HG02763 (cell line): Measurements from ENCODE around the gene EFNA2.
"Not testable (repeated sequence)": the region's sequence is repeated elsewhere in the genome, so short reads cannot be mapped to it uniquely, and the experiment has no call there.

Experiments
- ATAC-seq: cut with Tn5 transposase; IDR thresholded peaks from one replicate; pipeline ENCODE4 v1.9.1; 2021; ENCODE audit warnings: mild to moderate bottlenecking, moderate library complexity; ENCODE audit not compliant: unreplicated experiment

EFNA2 gene

DNA sequence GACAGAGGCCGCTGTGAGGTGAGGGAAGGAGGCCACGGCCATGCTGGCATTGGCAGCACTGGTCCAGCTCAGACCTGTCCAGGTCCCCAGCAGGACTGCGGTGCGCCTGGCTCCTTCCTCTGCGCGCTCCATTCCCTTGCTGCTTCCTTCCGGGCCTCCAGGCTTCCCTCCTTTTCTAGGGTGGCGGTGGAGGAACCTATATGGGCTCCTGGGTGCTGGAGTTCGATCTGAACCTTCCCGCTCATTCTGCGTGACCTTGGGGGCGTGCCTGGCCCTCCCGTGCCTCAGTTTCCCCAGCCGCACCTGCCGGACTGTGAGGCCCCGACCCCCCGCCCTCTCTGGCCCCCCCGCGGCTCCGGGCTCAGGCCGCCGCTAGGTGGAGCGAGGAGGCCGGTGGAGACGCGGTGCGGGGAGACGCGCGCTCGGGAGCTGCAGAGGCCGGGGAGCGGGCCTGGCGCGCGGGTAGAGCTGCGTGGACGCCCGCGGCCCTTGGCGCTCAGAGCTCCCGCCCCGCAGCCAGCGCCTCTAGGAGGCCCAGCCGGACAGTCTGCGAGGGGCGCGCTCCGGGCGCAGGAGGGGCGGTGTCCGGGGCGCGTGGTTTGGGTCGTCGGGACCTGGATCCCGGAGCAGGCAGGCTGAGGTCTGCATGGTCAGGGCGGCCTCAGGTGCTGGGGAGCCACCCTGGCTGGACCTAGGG lies 29.9 kb downstream of the EFNA2 start:
- no peak for ATAC-seq

DNA sequence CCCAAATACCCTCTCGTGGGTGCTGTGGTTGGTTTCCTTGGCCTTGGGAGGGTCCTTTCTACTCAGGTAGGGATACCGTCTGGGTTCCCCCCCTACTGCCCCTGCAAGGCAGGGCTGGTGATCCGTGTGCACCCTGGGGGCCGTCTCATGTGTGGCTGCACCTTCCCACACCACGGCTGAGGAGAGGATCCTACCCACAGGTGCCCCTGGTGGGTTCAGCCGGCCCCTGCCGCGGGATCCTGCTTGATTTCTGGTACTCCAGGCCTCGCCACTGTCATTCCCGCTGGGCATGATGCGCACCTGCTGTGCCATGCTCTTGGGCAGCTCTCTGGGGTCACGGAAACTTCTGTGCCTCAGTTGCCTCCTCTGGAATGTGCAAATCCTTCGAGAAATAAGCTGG lies 30.8 kb downstream of the EFNA2 start:
- no peak for ATAC-seq

DNA sequence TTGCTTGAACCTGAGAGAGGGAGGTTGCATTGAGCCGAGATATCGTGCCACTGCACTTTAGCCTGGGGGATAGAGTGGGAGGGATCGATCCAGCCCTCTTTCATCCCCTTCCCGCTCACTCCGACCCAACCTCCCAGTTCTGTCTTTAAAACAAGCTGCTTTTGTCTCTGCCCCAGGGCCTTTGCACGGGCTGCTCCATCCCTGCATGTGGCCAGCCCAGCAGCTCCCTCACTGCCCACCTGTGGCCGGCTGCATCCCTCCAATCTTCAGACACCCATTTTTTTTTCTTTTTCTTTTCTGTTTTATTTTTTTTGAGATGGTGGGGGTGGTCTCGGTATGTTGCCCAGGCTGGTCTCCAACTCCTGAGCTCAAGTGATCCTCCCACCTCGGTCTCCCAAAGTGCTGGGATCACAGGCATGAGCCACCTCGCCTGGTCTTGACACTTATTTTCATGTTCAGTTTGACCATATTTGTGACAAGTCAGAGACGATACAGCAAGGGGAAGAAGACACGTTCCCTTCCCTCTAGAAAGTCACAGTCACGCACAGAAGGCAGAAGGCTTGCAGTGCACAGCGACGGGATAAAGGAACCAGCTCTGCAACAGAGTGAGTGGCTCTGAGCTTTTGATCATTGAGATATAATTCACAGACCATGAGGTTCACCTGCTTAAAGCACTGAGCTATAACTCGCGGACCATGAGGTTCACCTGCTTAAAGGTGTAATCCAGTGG lies 31.8 kb downstream of the EFNA2 start:
- ATAC-seq = no peak

DNA sequence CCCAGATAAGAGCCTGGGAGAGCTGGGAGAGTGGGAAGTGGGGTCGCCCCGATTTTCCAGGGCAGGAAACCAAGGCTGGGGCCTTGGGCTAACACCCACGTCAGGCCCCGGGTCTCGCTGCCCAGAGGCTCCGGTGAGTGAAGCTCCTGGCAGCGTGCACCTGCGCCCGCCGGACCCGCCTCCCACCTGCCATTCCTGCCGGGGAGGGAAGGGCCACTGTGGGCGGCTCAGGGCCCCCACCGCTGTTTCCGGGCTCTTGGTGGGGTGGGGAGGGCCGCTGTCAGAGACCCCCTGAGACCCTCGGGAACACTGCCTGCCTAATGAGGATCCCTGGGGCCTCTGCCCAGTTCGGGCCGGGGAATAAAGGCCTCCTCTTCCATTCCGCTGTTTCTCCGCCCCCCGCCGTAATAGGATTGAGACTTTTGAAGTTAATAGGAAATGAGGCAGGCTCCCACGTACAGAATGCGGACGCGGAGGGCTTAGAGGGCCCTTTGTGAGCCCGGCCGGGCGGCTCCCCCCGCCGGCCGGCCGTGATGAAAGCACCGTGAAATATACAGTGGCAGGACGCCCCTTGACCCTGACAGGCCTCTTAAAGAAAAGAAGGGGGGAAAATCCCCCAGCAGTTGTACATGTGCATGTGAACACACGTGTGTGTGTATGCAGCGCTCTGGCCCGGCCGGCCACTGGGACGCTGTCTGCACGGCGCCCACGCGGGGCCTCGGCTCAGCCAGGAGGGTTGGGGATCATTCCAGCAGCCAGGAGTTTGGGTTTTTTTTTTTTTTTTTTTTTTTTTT lies 33.2 kb downstream of the EFNA2 start:
- no peak for ATAC-seq

DNA sequence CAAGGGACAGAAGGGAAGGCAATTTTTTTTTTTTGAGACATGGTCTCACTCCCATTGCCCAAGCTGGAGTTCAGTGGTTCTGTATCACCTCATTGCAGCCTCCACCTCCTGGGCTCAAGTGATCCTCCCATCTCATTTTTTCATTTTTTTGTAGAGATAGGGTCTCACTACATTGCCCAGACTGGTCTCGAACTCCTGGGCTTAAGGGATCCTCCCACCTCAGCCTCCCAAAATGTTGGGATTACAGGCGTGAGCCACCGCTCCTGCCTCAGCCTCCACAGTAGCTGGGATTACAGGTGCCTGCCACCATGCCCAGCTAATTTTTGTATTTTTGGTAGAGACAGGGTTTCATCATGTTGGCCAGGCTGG lies 34.6 kb downstream of the EFNA2 start:
- not testable (repeated sequence) for ATAC-seq

DNA sequence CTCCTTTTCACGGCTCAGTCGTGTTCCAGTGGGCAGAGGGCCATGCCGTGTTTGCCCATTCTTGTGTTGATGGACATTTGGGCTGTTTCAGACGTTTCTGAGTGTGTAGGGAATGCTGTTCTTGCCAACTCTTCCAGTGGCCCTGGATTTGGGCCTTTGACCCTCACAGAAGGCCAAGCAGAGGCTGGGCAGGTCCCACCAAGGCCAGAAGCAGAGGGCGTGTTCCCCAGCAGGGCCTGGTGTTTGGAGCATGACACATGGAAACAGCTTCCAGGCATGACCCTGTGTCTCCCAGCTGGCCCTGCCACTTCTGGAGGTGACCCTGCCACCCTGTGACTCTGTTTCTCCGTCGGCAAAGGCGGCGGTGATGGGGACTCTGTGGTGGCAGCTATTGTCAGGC lies 35.9 kb downstream of the EFNA2 start:
- no peak for ATAC-seq

DNA sequence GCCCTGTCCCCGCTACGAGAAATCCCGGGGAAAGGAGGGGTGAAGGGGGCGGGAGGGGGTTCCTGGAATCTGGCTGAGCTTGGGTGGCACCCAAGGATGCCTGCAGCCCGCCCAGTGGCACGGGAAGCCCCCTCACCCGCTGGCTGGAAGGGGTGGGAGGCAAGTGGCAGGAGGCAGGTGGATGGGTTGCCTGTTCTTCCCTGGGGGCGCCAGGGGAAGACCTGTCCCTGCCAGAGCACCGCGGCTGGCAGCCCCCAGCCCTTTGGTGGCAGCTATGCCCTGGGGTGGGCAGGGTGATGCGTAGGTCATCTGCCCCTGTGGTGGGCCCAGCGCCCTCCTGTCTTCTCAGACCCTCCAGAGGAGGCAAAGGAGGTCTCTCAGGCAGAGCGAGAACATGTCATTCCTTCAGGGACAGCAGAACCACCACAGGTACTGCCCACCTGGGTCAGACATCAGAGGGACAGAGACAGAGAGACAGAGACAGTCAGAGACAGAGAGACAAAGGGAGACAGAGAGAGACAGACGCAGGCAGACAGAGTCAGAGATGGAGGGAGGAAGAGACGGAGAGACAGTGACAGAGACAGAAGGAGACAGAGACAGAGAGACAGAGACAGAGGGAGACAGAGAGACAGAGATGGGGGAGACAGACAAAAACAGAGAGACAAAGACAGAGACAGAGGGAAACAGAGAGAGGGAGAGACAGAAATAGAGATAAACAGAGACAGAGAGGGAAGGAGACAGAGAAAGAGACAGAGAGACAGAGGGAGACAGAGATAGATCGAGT lies 36.7 kb downstream of the EFNA2 start:
- ATAC-seq = no peak

DNA sequence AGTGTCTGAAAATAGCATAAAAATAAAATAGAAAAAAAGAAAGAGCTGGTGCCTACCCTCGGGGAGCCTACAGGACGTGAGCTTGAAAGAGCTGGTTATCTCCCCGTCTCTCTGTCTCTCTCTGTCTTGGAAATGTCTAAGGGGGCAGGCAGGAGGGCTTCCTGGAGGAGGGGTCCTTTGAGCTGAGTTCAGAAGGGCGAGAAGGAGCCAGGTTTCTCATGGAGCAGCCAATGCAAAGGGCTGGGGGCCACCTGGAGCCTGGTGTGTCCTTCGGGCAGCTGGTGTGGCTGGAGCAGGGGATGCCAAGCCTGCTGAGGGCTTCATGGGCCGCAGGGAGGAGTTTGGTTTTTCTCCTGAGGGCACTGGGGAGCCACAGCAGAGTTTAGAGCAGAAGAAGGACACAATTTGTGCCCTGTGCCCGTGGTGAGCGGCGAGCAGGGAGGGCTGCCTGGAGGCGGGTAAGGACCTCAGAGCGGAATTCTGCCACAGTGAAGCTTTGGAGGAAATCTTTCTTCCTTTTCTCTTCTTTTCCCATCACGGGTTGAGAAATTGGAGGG lies 38.7 kb downstream of the EFNA2 start:
- ATAC-seq = no peak

DNA sequence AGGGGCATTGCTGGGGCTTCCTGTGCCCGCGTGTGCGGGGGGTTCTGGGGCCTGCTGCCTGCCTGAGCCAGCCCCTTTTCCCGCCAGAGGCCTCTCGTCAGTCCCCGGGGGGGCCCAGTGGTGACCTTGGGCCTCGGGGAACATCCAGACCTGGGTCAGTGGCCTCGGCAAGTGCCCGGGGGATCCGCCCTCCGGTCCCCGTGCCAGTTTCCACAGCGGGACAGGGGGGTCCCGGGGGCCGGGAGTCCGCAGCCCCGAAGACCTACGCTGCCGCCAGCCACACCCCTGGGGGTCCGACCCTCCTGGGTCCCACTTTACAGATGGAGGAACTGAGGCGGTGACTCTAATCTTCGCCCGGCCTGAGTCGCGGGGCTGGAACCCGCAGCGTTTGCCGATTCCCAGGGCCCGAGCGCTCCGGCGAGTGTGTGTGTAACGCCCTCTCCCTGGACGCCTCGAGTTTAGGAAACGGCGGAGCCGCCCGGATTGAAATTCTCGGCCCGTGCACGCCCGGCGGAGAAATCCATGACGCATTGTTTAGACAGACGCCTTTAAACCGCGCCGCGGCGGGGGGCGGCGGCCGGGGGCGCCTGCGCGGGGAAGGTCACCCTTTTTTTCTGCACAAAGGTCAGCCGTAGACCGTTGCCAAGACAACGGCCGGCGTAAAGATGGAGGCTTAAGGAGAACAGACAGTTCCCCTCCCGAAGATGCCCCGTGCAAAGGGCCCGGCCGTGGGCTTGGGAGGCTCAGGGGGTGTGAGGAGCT lies 39.3 kb downstream of the EFNA2 start:
- ATAC-seq = no peak

DNA sequence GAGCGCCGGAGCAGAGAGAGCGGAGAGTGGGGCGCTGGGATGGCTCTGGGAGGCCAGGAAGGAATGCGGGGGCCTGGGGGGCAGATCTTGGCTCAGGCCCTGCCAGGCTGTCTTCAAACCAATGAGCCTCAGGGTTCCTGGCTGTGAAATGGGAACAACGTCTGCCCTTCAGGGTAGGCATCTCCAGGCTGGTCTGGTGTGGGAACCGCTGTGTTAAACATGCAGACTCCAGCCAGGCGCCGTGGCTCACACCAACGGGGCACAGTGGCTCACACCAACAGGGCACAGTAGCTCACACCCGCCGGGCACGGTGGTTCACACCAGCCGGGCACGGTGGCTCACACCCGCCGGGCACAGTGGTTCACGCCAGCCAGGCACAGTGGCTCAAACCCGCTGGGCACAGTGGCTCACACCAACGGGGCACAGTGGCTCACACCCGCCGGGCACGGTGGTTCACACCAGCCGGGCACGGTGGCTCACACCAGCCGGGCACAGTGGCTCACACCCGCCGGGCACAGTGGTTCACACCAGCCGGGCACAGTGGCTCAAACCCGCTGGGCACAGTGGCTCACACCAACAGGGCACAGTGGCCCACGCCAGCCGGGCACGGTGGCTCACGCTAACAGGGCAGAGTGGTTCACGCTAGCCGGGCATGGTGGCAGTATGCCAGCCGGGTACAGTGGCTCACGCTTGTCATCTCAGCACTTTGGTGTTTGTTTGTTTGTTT lies 40.1 kb downstream of the EFNA2 start:
- no peak for ATAC-seq

DNA sequence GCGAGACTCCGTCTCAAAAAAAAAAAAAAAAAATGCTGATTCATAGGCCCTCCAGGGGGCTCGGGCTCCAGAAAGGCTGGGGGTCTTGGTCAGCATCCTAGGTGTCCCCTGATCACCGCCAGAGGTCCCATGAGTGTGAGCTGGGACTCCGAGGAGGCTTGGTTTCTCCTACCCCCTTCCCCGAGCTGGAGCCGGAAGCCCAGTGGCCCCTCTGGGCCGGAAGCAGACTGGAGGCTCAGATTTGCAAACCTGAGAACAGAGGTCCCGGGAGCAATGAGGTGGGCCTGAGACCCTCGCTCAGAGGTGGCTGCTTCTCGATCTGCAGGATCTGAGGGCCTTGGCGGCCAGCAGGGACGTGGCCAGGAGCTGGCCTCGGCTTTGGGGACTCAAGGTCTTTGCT lies 41.5 kb downstream of the EFNA2 start:
- no peak for ATAC-seq

DNA sequence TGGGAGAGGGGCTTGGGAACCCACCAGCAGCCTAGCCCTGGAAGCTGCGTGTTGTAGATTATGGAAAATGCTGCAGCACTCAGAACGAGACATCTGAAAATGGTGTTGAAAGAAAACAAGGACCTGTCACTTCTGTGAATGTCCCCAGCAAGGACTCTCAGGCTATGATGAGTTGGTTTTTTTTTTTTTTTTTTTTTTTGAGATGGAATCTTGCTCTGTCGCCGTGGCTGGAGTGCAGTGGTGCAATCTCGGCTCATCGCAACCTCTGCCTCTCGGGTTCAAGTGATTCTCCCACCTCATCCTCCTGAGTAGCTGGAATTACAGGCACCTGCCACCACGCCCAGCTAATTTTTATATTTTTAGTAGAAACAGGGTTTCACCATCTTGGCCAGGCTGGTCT lies 46.5 kb downstream of the EFNA2 start:
- ATAC-seq = not testable (repeated sequence)

DNA sequence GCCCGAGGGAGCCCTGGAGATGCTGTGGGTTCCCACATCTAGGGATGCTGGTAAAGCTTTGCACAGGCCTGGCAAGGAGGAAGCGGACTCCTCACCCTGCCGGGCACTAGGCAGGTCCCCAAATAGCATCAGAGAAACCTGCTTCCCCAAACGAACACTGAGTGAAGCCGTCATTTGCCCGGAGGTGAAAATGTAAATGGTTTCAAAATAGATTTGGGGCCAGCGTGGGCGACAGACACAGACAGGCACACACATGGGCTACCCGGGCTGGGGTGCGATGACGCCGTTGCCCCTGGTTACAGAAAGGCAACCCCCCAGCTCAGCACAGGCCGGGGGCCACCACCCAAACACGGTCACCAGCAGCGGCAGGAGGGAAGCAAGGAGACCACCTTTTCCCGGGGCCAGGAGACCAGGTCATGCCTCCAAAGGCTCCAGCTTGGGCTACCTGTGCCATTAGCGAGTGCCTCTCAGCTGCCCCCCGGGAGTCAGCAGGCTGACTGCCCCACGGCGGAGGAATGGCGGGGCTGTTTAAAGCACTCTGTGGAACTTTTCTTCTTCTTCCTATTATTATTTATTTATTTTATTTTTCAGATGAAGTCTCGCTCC lies 50.5 kb downstream of the EFNA2 start:
- ATAC-seq = no peak

DNA sequence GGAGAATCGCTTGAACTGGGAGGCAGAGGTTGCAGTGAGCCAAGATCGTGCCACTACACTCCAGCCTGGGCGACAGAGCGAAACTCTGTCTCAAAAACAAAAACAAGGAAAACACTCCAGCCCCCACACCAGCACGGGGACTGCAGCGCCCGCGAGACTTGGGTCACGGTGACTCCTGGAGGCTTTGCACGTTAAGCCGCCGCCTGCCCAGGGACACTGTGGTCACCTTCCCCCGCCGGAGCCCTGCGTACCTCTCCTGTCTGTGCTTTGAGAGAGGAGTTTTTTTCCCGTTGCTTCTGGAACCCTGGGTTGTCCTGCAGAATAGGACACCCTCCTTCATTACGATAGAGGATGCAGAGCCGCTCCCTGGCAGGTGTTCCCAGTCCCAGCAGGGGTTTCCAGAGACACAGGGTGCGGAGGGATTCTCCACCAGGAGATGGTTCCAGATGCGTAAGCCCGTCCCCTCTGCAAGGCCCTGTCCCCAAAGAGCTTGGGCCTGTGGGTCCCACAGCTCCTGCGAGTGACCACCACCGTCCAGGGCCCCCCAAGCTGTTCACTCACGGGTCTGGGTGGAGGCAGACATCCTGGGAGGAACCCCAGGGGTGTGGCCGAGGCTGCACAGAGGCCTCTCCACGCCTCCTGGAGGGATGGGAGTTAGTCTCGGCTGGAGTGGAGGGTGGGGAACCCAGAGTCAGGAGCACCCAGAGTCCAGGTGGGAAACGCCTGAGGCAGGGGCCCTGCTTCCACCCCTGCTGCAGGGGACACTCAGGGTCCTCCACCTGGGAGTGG lies 55.2 kb downstream of the EFNA2 start:
- ATAC-seq = no peak

DNA sequence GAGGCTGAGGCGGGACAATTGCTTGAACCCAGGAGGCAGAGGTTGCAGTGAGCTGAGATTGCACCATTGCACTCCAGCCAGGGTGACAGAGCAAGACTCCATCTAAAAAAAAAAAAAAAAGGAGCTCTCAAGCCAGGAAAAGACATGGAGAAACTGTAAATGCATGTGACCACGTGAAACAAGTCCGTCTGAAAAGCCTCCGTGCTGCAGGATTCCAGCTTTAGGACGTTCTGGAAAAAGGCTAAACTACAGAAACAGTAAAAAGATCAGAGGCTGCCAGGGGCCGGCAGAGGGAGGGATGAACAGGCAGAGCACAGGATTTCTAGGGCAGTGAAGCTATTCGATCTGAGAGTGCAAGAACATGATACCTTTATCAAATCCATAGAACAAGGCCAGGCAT lies 57.4 kb downstream of the EFNA2 start:
- no peak for ATAC-seq

DNA sequence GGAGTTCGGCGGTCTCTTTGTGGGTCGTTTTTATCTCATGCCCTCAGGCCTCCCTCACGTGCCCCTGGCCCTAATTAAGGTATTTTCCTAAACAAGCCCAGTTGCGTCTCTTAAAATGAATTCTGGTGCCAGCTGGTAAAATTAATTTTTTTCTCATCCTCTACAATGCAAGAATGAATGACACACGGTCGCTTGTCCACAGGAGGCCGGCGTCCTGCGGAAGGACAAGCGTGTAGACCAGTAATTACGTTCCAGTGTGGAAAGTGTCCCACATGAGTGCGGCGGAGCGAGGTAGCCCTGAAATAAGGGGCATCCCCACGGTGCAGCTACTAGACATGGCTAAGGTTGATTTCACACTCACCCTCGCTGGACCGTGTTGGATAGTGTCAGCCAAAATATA lies 63.5 kb downstream of the EFNA2 start:
- no peak for ATAC-seq

DNA sequence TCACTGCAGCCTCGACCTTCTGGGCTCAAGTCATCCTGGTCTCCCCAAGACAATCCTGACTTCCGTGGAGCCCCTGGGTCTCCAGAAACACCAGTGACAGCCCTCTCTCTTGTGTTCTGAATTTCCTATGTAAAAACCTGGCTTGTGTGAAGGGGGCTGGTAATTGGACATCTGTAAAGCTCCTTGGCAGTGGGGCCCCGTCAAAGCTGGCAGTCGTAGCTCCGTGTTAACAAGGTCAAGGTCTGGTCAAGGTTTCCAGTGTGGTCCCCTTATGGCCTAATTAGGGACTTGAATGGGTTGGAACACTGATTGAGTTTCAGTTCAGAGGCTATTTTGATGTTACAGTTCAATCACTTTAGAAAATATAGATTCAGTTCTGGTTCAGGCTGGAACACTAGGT lies 65.2 kb downstream of the EFNA2 start:
- no peak for ATAC-seq
